ENCODE measurements around the gene NCAM1.

NCAM1 gene

DNA sequence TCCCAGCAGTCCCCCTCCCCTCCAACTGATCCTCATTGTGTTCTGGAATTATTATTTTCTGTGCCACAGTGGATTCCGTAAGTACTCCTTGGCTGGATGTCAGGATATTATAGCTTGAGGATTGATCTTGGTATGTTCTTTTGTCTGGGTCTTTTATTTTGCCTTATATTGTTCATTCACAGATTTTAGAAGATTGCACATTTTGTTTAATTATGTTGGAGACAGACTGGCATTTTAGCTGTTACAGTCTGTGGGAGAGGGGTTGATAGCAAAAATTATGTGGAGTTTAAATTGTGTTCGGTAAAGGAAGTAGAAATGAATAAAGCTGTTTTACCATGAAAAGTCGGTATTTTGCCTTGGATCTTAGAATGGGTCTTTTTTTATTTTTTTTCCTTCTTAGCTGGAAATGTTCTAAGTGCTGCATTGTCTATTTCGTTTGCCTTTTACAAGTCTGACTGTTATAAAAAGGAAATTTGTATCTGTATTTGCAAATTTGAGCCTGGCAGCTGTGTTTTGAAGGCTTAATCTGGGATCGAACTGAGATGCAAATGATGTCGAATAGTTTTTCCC lies 211.2 kb downstream of the NCAM1 start:
- no peak for DNase-seq (ENCODE audit: low spot score)

DNA sequence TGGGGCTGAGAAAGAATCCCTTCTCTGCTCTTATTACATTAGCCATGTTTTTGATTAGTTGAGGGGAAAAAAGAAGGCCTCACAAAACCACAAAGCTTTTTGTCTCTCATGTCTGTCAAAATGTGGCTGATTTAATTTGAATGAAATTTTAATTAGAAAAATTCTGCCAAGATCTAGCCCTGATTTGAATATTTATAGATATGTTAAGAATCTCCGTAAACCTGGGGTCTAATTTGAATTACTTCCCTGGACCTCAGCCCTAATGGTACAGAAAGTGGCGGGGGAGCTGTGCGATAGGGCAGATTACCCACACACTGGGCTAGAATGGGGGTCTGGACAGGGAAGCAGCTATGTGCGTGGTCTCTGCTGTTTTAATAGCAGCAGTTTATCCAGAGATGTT lies 211.9 kb downstream of the NCAM1 start:
- DNase-seq (ENCODE audit: low spot score) = no peak

DNA sequence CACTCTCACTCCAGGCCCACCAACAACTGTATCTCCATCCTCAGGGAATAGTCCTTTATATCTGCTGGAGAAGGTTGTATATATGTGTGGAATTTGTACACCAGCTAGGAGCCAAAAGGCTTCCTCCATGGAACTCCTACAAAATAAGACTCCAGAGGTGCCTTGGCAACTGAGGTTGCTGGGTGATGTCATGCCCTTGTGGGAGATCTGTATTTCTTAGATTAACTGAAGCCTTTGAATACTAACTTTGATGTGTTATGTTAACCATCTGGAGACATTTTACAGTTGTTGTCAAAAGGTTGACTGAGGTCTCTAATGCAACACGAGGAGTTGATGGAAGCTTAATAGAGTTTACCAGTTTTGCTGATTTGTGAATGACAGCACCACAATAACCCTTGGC lies 213.7 kb downstream of the NCAM1 start:
- no peak for DNase-seq (ENCODE audit: low spot score)

DNA sequence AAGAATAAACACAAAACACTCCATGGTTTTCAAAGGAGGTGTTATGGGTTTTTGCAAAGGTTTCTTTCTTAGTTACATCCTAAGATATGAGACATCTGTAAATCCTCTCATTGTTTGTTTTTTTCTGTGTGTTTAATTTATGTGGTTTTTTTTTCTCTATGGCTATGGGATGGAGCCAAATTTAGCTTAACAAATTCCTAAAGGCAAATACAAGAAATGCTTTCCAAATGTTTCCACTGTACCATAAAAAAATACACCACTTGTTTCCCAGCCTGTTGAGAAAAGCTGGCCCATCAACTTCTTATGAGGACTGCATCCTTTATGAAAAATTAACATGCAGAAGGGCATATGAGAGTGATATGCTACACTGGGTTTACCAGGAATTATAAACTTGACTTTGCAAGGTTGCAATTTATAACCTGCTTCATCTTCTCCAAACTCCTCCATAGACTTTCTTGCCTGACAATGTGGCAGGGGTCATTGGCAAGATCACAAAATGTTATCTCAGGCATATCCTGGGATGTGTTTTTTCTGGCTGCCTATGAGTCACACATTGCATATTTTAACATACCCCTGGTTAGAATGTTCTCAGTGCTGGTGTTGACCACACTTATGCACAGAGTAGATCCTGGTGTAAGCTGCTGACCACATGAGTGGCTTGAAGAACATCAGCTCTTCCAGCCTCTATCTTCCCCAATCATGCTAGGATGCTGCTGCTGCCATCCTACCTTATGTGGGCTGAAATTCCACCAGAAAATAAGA lies 215.6 kb downstream of the NCAM1 start:
- DNase-seq (ENCODE audit: low spot score) = peak; percentile 30

DNA sequence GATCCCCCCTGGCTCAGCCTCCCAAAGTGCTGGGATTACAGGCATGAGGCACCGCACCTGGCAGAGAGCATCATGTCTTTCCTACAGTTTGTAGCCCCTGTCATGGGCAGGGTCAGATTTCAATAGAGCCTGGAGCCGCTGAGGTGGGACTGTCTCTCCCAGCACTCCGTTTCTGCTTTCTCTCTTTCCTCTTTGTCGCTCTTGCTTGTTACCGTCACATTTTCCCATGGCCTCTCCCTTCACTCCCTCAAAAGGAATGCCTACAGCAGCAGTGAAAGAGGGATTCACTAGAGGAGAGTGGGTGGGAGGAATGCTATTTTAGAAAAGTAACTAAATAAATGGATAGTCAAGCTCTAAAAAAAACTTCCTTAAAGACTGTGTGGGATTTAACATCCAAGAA lies 216.5 kb downstream of the NCAM1 start:
- no peak for DNase-seq (ENCODE audit: low spot score)

DNA sequence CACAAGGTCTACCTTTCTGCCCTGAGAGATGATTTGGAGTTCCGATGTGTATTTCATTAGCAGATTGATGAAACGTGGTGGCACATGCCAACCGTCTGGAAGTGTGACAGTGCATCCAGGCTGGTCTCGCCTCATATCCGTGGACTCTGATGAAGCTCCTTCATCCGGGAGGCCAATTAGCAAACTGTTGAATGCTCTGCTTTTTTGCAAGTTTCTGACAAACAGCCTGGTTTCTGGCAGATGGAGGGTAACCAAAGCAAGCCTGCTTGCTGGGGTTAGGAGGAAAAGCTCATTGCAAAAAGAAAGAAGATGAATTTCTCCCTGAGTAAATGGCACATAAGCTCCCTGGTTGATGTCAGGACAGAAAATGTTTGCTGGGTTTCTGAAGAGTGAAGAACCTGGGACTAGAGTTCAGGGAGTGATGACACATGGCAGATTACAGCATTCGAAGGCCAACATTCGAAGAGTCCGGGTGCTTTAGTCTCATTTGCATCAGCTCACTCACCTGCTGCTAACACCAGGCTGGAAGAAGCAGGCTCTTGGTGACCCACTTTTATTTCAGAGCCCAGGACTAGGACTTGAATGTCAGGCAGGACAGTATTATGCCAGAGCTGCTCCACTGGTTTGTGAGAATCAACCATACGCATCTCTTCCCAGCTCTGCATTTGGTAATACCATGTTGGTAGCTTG lies 217.3 kb downstream of the NCAM1 start:
- no peak for DNase-seq (ENCODE audit: low spot score)

DNA sequence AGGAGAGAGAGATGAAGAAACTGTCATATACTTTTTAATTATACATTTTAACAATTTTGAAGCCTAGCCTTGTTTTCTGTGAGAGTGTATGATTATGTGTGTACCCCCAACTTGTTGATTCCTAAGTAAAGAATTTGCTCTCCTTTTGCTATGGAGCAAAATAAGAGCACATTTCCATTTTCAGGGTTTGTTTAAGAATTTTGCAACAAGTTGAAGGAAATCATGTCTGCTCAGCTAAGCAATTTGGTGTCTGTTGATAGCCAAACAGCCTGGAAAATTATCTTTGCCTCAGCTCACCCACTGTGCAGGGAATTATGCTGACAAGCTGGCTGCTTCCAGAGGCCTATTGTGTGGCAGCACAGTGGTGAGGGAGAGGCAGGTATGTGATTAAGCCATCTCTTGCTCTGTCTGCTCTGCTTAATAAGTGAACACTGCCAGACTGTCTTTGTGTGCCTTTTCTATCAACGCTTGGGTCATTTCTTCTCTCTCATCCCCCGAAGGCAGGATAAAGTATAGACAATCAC lies 218.0 kb downstream of the NCAM1 start:
- no peak for DNase-seq (ENCODE audit: low spot score)

DNA sequence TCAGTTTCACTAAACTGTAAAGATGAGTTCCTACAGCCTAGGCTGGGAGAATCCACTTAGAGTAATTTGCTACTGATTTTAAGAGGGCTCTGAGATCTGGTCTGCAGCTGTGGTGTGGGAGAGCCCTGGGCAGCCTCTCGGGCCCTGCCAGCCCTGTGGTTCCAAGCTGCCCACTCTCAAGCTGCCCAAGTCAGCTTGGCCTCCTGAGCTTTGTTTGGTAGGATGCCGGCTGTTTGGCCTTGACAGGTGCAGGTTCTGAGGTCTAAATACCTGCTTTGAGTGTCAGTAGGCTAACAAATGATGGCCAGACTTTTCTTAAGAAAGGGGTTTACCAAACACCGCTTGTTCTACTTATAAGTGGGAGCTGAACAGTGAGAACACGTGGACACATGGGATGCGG lies 219.9 kb downstream of the NCAM1 start:
- DNase-seq (ENCODE audit: low spot score) = no peak

DNA sequence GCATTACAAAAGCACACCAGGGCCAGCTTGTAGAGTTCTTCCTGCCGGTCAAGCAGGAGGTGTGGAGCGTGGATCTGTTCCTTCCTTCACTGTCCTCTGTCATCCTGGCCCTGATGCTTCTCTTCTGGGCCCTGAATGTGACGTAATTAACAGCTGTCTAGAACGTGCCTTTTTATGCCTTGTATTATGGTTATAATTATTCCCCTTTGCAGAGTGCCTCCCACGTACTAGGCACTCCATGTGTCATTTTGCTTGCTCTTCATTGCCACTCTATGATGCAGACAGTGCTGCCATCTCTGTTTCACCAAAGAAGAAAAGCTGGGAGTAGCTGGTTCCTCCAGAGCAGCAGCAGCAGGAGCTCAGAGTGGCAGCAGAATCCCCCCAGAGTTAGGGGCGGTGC lies 221.1 kb downstream of the NCAM1 start:
- no peak for DNase-seq (ENCODE audit: low spot score)

DNA sequence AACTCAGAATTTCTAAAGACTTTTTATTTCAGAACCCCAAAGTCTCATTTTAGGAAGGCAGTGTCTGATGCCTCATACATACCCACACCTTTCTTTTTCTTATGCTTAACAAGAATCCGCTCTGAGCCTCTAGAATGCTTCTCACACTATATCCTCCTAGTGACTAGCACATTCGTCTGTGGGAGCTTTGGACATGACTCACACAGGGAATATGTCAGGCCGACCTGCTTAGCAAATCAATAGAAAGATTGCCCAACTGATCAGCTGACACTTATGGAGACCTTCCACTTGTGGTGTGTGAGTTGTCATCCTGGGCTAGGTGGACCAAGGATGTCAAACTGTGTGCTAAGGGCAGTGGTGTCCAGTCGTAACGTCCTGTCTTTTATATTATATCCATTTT lies 223.3 kb downstream of the NCAM1 start:
- DNase-seq (ENCODE audit: low spot score) = peak; percentile 67

DNA sequence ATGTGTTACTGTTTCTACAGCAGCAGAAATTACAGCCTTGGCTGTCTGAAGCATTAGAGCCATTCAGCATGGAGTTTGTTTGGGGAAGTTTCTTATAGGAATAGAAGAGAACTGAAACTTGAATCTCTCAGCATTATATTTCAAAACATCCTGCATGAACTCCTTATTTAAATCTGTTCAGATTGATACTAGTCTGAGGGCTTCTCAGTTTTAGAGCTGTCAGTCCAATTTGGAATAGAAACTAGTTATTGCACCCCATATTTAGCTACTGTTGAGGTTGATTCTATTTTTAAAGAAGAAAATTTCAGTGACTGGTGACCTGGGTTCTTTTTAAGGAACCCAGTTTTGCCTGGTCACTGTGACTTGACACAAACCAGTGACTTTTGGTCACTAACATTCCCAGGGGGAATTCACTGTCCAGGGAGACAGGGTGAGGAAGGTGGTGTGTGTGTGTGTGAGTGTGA lies 227.2 kb downstream of the NCAM1 start:
- DNase-seq (ENCODE audit: low spot score) = no peak

DNA sequence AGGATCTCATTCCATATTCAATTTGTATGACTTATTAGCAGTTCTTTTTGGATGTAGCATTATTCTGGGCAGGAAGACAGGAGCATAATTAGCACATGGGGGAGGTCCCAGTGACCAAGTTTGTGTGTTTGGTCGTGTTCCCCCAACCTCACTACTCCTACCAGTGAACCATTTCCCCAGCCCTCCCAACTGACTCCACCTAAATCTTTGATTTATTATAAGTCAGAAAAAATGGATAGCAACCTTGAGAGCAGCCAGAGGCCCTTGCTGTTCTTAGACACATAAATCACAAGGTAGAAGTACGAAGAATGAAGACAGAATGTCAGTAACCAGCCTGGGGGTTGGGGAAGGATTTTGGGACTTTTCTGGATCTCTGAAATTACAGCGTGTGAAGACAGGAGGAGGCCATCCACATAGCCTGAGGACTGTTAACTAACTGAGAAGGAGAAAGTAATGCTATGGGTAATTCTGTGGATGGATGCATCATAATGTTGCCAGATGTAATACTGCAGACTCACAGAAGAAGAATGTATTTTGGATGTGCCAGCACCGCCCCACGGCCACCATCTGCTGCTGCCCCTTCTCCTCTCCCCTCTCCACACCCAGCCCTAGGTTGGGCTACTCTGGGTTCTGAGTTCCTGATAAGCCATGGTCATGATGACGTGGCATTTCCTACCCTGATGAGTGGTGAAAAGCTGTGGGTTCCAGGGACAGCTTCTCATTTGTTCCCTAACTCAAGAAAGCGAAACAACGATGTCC lies 228.9 kb downstream of the NCAM1 start:
- DNase-seq (ENCODE audit: low spot score) = peak; percentile 85

DNA sequence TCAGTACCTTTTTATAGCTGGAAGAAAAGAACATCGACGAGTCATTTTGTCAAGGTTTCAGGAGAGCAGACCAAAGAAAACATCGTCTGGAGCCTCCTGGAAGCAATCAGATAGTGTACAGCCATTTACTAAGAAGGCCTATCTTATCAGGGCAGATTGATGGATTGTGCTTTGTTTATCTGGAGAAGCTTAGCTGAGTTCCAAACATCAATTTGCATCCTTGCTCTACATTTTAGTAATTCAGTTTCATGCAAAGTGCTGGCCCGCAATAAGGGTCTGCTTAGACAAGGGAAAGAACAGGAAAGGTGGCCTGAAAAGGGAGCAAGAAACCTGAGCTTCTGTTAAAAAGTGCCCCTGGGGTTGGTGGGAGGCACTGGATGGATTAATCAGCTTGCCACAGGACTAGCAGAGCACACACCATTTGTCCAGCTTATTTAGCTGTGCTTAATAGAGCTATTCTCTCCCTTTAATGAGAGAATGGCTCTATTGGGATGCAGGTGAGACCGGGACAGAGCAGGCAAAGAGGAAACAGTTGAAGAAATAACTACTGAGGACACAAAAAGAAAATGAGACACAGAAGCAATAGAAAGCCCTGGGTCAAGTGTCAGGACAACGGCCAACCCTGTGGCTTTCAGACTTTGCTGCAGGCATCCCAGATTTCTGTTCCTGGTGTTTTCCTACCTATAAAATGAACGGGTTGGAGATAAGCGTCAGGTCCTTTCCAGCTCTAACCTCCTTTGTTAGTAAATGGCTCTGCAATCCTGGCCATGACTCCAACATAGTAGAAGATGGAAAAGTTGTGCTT lies 231.1 kb downstream of the NCAM1 start:
- DNase-seq (ENCODE audit: low spot score) = no peak

DNA sequence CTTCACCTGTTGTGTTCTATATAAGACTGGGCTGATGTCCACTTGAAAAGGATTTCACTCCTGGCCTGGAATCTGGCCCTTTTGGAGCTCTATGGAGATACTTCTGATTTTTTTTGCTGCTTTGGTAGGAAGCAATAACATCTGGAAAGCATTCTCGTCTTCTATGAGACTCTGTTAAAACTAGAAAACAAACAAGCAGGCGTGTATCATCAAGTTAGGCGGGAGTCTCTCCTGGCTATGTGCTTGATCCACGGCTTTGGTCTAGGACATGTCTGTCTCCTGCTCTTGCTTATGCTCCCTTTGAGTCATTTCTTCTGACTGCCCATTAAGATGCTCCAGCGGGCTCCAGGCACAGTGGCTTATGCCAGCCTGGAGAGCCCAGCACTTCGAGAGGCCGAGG lies 231.8 kb downstream of the NCAM1 start:
- no peak for DNase-seq (ENCODE audit: low spot score)

DNA sequence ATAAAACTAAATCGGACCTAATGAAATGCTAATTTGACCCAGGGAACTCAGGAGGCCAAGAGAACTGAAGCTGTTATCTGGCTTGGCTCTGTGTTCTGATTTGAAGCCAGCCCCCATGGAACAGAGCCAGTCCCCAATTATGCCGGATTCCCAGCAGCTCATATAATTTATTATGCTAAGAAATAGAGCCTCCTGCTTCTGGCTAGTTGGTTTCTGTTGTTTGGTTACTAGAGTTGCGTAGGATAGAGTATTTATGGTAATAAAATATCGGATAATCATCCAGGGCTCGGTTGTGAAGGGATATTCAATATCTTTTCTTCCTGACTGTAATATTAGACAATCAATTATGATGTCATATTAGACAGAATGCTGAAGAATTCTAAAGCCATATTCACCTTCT lies 232.7 kb downstream of the NCAM1 start:
- DNase-seq (ENCODE audit: low spot score) = no peak

DNA sequence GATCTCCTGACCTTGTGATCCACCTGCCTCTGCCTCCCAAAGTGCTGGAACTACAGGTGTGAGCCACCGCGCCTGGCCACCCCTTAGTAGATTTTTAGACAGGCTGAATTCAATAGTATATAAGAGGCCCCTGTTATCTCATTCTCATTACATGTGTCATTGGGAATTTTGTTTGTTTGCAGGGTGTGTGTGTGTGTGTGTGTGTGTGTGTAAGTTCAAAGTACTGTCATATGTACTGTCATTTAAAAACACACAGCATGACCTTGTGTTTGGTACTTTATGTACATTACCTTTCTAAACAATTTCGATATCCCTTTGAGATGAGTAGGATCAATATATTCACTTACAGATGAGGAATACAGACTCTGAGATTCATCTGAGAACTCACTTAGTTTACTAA lies 234.5 kb downstream of the NCAM1 start:
- DNase-seq (ENCODE audit: low spot score) = no peak

DNA sequence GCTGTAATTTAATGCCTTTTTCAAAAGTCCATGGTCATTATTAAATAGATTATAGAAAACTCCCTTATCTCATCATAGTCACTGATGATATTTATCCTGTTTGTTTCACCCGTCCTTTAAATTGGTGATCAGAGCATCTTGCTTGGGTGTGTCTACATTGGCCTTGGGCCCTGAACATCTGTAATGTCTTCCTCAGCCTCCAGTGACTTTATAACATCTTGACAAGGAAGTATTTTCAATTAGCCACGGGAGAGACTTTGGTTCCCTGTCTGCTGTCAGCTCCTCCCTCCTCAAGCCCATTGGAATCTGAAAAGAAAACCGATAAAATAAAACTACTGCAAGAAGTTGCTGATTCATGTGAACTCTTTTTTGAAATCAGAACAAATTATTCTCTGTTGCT lies 236.2 kb downstream of the NCAM1 start:
- no peak for DNase-seq (ENCODE audit: low spot score)

DNA sequence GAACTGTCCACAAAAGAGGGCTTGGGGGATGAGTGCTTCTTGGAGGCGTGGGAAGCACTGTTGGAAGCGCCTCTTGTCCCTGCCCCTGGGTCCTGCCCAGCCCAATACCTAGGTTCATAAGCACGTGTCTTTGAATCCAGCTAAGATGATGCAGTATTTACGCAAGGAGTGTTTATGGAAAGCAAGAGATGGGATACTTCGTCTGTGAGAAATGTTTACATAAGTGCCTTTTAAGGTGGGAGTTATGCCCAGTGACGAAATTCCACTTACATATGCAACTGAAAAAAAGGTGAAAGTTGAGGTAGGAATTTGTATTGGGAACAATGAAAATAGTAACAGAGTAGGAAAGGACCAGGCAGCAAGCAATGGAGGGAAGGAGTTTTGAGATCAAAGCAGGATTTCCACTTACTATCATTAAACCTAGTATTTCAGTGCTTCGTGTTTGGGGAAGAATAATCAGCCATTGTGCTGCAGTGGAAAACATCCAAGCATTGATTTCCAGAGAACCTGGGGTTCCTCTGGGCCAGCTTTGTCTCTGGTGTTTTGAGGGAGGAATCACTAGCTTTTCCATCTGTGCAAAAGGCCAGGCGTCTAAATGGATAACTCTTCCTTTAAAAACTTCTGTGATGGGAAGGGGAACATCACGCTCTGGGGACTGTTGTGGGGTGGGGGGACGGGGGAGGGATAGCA lies 237.9 kb downstream of the NCAM1 start:
- no peak for DNase-seq (ENCODE audit: low spot score)

DNA sequence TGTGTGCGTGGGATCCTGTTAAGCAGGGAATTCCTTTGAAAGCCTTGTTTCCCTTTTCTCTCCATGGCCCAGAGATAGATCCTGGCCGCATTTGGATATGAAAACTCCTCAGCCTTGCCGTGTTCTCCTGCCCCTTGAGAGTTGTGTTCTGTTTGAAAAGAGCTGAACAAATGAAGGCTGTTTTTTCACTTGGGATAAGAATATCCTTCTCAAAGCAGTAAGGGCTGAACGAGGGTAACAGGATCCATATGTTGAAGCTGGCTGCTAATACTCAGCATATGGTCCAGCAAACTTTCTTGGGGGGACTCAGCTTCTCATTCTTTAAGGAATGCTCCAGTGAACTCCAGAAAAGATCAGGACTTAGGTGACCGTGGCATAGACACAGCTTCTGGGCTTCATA lies 238.6 kb downstream of the NCAM1 start:
- no peak for DNase-seq (ENCODE audit: low spot score)

DNA sequence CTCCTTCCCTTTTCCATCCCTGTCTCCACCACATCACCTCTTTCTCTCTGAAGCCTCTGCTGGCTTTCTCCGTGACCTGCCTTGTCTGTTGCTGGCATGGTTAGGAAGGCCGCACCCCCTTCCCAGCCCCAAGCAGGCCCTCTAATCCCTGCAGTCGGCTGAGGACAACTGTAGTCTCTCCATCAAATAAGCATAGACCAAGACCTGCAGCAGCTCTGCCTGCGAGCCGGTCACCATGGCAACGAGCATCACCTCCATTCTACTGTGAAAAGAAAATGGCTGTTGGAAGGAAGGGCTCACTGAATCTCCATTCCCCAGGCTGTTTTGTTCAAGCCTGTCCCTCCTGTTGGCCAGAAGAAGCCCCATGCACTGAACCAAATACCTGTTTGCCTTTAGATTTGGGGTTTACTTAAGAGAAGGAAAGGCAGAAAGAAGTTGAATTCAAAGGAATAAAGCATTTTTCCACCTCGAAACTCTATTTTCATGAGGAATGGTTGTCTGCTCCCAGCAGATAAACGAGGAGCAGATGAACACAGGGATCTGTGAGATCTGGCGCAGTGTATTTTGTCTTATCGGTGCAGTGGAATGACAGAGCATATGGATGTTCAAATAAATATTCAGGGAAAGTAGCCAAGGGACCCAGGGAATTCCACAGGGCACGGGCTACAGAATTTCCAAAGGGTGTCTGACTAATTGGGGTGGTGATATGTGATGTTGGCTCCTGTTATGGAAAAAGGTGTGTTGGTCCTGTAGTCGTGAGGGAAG lies 240.0 kb downstream of the NCAM1 start:
- DNase-seq (ENCODE audit: low spot score) = no peak
